ENCODE data around the gene MBOAT1.

DNA sequence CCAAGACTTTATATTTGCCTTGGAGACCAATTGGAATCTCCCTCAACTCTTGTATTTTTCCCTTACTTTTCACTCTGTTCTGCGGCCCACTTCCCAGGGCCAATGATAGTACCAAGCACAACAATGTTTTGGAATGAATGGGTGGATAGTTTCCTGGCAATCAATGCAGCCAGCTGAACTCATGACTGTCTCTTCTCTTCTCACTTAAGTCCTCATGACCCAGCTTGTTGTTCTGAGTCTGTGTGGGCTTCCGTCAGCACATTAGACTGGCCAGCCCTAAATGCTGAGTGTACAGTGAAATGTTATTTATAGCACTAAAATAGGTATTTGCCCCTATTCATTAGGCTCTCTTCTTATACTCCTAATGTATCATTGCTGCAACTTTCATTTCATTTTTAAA lies 5.6 kb upstream of the MBOAT1 start:
- TF ChIP-seq, protein P1, sequence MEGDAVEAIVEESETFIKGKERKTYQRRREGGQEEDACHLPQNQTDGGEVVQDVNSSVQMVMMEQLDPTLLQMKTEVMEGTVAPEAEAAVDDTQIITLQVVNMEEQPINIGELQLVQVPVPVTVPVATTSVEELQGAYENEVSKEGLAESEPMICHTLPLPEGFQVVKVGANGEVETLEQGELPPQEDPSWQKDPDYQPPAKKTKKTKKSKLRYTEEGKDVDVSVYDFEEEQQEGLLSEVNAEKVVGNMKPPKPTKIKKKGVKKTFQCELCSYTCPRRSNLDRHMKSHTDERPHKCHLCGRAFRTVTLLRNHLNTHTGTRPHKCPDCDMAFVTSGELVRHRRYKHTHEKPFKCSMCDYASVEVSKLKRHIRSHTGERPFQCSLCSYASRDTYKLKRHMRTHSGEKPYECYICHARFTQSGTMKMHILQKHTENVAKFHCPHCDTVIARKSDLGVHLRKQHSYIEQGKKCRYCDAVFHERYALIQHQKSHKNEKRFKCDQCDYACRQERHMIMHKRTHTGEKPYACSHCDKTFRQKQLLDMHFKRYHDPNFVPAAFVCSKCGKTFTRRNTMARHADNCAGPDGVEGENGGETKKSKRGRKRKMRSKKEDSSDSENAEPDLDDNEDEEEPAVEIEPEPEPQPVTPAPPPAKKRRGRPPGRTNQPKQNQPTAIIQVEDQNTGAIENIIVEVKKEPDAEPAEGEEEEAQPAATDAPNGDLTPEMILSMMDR (IDR thresholded peaks at IDR 0.05): no peak
- TF ChIP-seq ELF1 (IDR thresholded peaks at IDR 0.05): no peak
- TF ChIP-seq TEAD4 (IDR thresholded peaks at IDR 0.05; ENCODE audit: borderline replicate concordance, insufficient read depth): no peak
- TF ChIP-seq POLR2AphosphoS5 (IDR thresholded peaks at IDR 0.05; ENCODE audit: low read depth, low read length): no peak
- TF ChIP-seq, protein P2, sequence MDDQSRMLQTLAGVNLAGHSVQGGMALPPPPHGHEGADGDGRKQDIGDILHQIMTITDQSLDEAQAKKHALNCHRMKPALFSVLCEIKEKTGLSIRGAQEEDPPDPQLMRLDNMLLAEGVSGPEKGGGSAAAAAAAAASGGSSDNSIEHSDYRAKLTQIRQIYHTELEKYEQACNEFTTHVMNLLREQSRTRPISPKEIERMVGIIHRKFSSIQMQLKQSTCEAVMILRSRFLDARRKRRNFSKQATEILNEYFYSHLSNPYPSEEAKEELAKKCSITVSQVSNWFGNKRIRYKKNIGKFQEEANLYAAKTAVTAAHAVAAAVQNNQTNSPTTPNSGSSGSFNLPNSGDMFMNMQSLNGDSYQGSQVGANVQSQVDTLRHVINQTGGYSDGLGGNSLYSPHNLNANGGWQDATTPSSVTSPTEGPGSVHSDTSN (IDR thresholded peaks at IDR 0.05): no peak

Measured in SK-N-SH (cell line).